NB4 (cell line): ENCODE measurements around the gene KSR2.

ENCODE experiments used
- CTCF ChIP-seq: IDR thresholded peaks from one replicate; pipeline ENCODE4 v1.5.1; 2012; ENCODE audit warnings: low read depth, low read length
- POLR2A ChIP-seq: IDR thresholded peaks from 2 replicates; pipeline ENCODE4 v1.6.1; 2011; ENCODE audit warnings: mild to moderate bottlenecking; ENCODE audit not compliant: insufficient read length; ENCODE audit errors: extremely low read depth

GRCh38 chr12:117437516-117438255 is 531.1 kb downstream of the KSR2 start:
- TF ChIP-seq CTCF, result no peak
- no peak for TF ChIP-seq POLR2A
